ENCODE results near the gene B4GALNT1. TPM values are rescaled to one million over a fixed set of nuclear protein-coding genes. Genes with fewer than 3 reads are reported as not detected.
A peak's percentile ranks its signal among the peaks of the same experiment; 100 is the strongest.

Gene B4GALNT1
- total RNA-seq, 4 donors from 2014 or later: 2.9 to 14.1 (median 3.9) TPM

GRCh38 chr12:57621497-57622292 is 11.3 kb downstream of the B4GALNT1 start:
- Histone ChIP-seq H3K4me1 (peaks cover 0 to 6% of the 10 kb centered on the region in 2 donors), H3K36me3 (no peaks in the 10 kb centered on the region), H3K27me3 (no peaks in the 10 kb centered on the region), H3K4me3 (peak overlapping the region; percentile 16 to 26), H3K9me3 (no peaks in the 10 kb centered on the region), H3K27ac (no peak overlapping the region)
- intact Hi-C loops (cut with DNase I; ENCODE audit: low total_unique reads): loop anchor here (2.0 kb wide), 1 partner anchor 39 kb away; no protein-coding TSS in a partner anchor
- peak; percentile 61 to 63 for DNase-seq
- TF ChIP-seq, protein P1, sequence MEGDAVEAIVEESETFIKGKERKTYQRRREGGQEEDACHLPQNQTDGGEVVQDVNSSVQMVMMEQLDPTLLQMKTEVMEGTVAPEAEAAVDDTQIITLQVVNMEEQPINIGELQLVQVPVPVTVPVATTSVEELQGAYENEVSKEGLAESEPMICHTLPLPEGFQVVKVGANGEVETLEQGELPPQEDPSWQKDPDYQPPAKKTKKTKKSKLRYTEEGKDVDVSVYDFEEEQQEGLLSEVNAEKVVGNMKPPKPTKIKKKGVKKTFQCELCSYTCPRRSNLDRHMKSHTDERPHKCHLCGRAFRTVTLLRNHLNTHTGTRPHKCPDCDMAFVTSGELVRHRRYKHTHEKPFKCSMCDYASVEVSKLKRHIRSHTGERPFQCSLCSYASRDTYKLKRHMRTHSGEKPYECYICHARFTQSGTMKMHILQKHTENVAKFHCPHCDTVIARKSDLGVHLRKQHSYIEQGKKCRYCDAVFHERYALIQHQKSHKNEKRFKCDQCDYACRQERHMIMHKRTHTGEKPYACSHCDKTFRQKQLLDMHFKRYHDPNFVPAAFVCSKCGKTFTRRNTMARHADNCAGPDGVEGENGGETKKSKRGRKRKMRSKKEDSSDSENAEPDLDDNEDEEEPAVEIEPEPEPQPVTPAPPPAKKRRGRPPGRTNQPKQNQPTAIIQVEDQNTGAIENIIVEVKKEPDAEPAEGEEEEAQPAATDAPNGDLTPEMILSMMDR (IDR thresholded peaks at IDR 0.05): peak; percentile 93 to 97 (median 96)
- peak in 1 of 2 donors; percentile 24 for TF ChIP-seq POLR2A (IDR thresholded peaks at IDR 0.05)

- Histone ChIP-seq H3K4me3 (peak overlapping the region; percentile 16 to 26), H3K27ac (no peak overlapping the region), H3K9me3 (no peaks in the 10 kb centered on the region), H3K4me1 (peaks cover 0 to 6% of the 10 kb centered on the region in 2 donors), H3K27me3 (no peaks in the 10 kb centered on the region), H3K36me3 (no peaks in the 10 kb centered on the region)
- DNase-seq: no peak
- intact Hi-C loops (cut with DNase I; ENCODE audit: low total_unique reads): loop anchor here (2.0 kb wide), 1 partner anchor 38 kb away; no protein-coding TSS in a partner anchor
- TF ChIP-seq, protein P1 (IDR thresholded peaks at IDR 0.05): no peak
- no peak for TF ChIP-seq POLR2A (IDR thresholded peaks at IDR 0.05)
Observed at GRCh38 chr12:57620936-57621496, 12.0 kb downstream of the B4GALNT1 start.

- H3K36me3 ChIP-seq: no peaks in the 10 kb centered on the region
- TF ChIP-seq, protein P1 (IDR thresholded peaks at IDR 0.05): no peak
- TF ChIP-seq POLR2A (IDR thresholded peaks at IDR 0.05): no peak
- no peaks in the 10 kb centered on the region for H3K9me3 ChIP-seq
- no peak for DNase-seq
- no peaks in the 10 kb centered on the region for H3K27me3 ChIP-seq
- no peak overlapping the region for H3K27ac ChIP-seq
- intact Hi-C loops (cut with DNase I; ENCODE audit: low total_unique reads): loop anchor here (2.0 kb wide), 1 partner anchor 38 kb away; no protein-coding TSS in a partner anchor
- no peak overlapping the region for H3K4me3 ChIP-seq
- peaks cover 0 to 6% of the 10 kb centered on the region in 2 donors for H3K4me1 ChIP-seq
Observed at GRCh38 chr12:57620245-57620935, 12.6 kb downstream of the B4GALNT1 start.

DNA sequence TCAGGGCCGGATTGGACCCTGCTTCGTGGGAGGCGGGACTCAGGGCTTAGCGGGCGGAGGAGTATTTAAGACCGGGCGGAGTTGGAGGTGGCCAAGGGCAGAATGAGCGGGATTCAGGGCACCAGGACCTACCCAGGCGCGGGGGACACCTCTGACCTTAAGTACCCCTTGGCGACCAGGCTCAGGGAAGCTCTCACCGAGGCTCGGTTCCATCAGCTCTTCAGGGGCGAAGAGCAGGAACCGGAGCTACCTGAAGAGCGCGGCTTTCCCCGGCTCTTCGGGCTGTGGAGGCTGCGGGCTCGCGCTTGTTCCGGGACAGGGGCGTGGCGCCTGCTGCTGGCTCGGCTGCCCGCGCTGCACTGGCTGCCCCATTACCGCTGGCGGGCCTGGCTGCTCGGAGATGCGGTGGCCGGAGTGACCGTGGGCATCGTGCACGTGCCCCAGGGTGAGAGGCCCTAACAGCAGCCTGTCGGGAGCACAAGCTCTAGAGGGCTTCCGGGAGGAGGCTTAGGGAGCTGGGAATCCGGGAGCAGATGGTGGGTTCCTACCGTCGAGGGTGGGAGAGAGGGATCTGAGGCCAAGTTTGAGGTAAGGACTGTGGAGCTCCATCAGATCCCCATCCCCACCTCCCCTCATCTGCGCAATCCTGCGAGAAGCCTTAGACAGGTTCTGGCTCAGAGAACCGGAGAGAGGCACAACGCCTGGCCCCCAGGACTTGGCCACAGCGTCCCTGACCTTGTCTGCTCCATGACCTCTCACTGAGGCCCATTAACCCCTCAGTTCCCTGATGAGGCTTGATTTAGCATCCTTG is 13.4 kb downstream of the B4GALNT1 start:
- no peak overlapping the region for H3K27ac ChIP-seq
- TF ChIP-seq POLR2A (IDR thresholded peaks at IDR 0.05): no peak
- TF ChIP-seq, protein P1 (IDR thresholded peaks at IDR 0.05): no peak
- no peaks in the 10 kb centered on the region for H3K36me3 ChIP-seq
- no peak for DNase-seq
- H3K27me3 ChIP-seq: no peaks in the 10 kb centered on the region
- H3K9me3 ChIP-seq: no peaks in the 10 kb centered on the region
- intact Hi-C loops (cut with DNase I; ENCODE audit: low total_unique reads): loop anchor here (2.0 kb wide), 1 partner anchor 37 kb away; no protein-coding TSS in a partner anchor
- H3K4me1 ChIP-seq: peaks cover 0 to 6% of the 10 kb centered on the region in 2 donors
- no peak overlapping the region for H3K4me3 ChIP-seq
